HCT116 (cell line): Measurements from ENCODE around the gene CNTNAP2.

Experiments
- ATF3 ChIP-seq: IDR thresholded peaks from 2 replicates; pipeline ENCODE4 v1.6.1; 2012
- CTCF ChIP-seq, 3 experiments: fragments of 200-600 bp in 1 of 3; sonication (generic) in 1 of 3; IDR thresholded peaks in 2 of 3; conservative IDR thresholded peaks in 1 of 3; 2 replicates each; pipeline ENCODE4 v1.5.1; 2012 to 2017; ENCODE audit warnings: low read depth in 2 of 3, low read length in 2 of 3, antibody characterized with exemption in 1 of 3, borderline replicate concordance in 1 of 3, control low read depth in 1 of 3, mild to moderate bottlenecking in 1 of 3, mixed read lengths in 1 of 3, mixed run types in 1 of 3, moderate library complexity in 1 of 3; ENCODE audit not compliant: insufficient read depth in 1 of 3
- EZH2phosphoT487 ChIP-seq: fragments of 200-600 bp; IDR thresholded peaks from 2 replicates; pipeline ENCODE4 v1.6.1; 2018; ENCODE audit warnings: antibody characterized with exemption, borderline replicate concordance
- POLR2A ChIP-seq: IDR thresholded peaks from 2 replicates; pipeline ENCODE4 v1.7.0; 2011; ENCODE audit warnings: borderline replicate concordance; ENCODE audit not compliant: insufficient read depth, insufficient read length; ENCODE audit errors: extremely low read depth
- POLR2AphosphoS5 ChIP-seq: IDR thresholded peaks from 2 replicates; pipeline ENCODE4 v1.6.1; 2011; ENCODE audit warnings: mild to moderate bottlenecking, low read depth, low read length, moderate library complexity
- REST ChIP-seq: IDR thresholded peaks from 2 replicates; pipeline ENCODE4 v1.6.1; 2012; ENCODE audit warnings: low read depth

GRCh38 chr7:148468700-148469098, 2352.1 kb downstream of the CNTNAP2 start:
- no peak for TF ChIP-seq ATF3
- peak in 1 of 3 experiments; percentile 29; a peak in 2 of 6 replicates for TF ChIP-seq CTCF (IDR thresholded peaks at IDR 0.05 in 2 of 3, conservative IDR thresholded peaks at IDR 0.05 in 1 of 3; ENCODE audit: borderline replicate concordance in 1 of 3, insufficient read depth in 1 of 3, low read depth in 2 of 3, low read length in 2 of 3)
- no peak for TF ChIP-seq POLR2A
- TF ChIP-seq POLR2AphosphoS5, result no peak
- no peak for TF ChIP-seq REST
- no peak for TF ChIP-seq EZH2phosphoT487
